HuH-7.5 (cell line): Measurements from ENCODE around the gene GSE1.

Experiments
- DNase-seq: peaks from one replicate; pipeline ENCODE4 v3.0.0; 2011; ENCODE audit warnings: low spot score

Gene GSE1

DNA sequence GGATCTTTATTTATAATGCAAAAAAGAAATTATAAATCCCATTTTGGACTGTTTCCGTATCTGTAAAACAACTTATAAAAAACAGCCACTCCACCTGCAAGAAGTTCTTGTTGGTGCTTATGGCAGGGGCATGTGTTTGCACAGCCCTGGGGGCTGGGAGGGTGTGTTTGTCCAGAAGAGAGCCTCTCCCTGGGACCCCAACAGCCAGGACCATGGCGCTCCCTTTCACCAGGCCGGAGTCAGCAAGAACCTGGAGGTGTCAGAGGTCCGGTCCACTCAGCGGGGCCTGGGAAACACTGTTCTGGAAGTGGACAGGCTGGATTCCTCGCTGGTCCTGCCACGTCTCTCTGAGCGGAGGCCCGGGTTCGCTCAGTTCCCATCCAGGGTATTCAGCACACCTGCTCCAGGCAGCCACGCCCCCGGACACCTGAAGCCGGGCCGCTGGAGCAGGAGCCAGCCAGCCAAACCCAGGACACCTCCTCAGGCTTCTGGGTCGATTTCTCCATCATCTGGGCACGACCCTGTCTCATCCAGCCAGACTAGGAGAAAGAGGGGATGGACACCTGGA, 94.5 kb downstream of the GSE1 start:
- DNase-seq: no peak

DNA sequence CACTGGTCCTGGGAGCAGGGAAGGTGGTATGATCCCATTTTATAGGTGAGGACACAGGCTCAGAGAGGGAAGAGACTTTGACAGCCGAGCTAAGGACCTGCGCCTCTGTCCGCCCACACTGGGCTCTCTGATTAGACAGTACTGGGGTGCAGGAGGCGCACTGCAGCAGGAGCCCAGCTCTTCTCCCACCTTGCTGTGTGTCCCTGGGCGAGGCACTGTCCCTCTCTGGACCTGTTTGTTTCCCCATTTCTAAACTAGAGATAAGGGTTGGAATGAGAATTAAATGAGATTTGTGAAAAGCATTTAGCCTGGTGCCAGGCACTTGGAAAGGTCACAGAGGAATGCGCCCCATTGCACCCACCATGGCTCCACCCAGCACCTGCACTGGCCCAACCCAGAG, 95.2 kb downstream of the GSE1 start:
- no peak for DNase-seq

GRCh38 chr16:85709766-85710585, 96.9 kb downstream of the GSE1 start:
- no peak for DNase-seq

- DNase-seq: no peak
Measured at GRCh38 chr16:85710732-85711131, 97.6 kb downstream of the GSE1 start.

DNA sequence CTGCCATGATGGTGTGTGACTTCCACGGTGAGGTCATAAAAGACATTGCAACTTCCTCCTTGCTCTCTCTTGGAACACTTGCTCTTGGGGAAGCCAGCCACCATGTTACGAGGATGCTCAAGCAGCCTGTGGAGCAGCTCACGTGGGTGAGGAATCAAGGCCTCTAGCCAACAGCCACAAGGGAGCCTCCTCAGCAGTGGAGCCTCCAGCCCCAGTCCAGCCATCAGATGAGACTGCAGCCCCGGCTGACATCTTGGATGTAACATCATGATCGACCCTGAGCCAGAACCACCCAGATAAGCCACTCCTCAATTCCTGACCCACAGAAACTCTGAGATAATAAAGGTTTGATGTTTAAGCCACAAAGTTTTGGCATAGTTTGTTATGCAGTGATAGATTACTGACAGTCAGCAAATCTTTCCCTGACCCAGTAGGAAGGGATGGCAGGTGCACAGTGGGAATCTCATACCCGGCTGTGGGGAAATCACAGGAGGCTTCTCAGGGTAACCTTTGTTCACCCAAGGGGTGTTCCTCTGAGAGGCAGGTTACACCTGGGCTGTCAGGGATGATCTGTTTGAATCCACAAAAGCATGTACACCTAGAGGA, 99.0 kb downstream of the GSE1 start:
- DNase-seq: no peak

DNA sequence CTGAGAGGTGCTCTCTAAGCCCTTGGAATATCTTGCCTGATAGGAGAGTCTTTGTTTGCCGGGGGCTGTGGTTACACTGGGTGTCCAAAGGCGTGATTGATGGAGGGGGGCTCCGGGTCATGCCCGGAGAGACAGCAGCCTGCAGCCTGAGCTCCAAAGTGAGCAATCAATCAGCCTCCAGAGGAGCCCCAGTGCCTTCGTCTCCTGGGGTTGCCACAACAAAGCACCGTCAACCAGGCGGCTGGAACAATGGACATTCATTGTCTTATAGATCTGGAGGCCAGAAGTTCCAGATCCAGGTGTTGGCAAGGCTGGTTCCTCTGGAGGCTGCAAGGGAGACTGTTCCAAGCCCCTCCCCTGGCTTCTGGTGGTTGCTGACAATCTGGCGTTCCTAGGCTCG, 99.7 kb downstream of the GSE1 start:
- no peak for DNase-seq

DNA sequence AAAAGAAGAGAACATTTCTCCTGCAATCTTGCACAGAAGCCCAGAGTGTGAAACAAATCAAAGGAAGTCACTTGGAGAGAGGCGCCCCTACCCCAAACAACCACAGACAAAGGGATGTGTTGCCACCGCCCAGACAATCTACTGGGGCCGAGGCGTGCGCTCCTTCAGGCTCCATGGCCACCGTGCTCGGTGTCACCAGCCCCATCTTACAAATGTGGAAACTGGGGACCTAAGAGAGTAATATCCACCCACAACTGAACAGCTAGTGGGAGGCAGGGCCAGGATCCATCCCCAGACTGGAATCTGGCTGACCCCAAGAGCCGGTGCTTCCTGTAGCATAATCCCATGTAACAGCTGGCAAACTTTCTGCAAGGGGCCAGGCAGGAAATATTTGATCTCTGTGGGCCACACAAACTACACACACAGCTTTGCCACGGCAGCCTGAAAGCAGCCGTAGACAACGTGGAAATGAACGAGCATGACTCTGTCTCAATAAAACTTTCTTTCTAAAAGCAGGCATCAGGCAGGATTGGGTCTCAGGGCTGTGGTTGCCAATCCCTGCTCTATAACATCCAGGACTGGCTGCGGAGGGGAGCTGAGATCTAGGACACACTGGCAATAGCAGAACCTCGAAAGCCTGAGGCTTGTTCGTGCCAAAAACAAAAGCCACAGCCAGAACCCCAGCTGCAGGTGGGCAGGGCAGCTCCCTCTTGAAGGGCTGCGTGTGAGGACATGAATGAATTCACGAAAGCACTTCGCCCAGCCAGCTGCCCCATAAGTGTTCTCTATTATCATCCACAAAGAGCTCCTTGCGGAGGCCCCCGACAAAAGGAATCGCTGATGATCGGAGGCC, 102.3 kb downstream of the GSE1 start:
- no peak for DNase-seq

GRCh38 chr16:85716022-85716679, 103.0 kb downstream of the GSE1 start:
- no peak for DNase-seq

DNA sequence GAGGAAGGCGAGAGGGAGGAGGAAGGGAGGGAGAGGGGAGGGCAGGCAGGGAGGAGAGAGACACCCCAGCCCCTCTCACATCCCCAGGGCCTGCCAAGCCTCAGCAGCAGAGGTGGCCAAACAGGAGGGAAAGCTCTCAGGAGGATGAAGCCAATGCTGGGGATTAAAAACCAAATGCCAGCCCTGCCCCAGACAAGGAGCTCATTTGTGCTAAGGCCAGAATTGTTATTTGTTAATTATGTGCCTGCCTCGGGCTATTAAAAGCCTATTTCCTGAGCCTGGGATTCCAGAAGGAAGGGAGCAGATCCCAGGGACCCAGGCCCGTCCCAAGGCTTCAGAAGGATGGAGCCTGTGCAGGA, 103.5 kb downstream of the GSE1 start:
- DNase-seq: no peak

DNA sequence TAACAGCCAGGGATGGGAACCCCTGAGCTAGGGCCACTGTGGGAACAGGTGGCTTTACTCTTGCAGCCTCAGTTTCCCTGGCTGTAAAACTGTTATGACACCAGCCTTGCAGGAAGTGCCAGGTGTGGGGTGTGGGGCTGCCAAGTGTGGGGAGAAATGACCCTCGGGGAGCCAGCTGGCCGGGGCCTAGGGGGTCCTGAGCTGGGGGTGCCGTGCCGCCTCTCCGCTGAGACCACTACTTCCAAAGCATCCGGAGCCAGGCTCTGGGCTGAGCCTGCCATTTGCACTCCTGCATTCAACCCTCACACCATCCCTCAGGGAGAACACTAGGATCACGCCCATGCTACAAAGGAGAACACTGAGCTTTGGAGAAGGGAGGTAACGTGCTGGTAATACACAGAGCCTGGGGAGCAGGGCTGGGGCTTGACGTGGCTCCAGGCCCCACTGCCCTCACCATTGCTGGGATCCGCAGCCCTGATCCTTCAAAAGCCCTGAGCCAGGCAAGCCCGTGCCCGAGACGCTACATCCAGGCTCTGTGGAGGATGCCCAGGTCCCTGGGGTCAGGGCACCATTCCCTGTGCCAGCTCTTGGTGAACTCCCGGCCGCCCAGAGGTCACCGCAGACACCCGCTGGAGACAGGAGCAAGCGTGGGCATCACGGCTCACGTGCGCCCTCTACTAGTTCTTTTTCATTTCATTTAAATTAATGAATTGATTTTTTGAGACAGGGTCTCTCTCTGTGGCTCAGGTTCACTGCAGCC, 104.5 kb downstream of the GSE1 start:
- peak; percentile 92 for DNase-seq

DNA sequence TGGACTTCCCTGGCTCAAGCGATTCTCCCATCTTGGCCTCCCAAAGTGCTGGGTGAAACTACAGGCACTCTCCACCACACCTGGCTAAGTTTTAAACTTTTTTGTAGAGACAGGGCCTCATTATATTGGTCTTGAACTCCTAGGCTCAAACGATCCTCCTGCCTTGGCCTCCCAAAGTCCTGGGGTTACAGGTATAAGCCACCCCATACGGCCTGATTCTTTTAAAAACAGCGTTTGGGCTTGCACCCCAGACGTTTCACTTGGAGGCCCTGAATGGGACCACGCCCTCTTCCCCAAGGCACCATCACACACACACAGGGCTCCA, 105.0 kb downstream of the GSE1 start:
- no peak for DNase-seq

DNA sequence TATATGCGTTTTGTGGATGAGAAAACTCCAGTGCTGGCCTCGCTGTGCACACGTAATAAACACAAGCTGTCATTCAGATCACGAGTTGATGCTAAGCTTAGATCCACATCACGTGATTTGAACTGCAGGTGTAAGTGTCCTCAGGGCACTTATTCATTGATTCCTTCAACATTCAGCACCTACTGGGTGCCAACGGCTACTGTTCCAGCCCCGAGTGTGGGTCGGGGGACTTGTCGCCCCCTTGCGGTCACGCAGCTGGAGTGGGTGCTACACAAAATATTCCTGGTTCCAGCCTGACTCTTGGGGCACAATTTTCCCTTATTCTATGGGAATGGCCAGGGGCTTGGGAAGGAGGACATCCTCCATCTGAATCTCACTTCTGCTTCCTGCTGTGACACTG, 105.6 kb downstream of the GSE1 start:
- peak; percentile 80 for DNase-seq

GRCh38 chr16:85719605-85720301, 106.6 kb downstream of the GSE1 start:
- DNase-seq: no peak

DNA sequence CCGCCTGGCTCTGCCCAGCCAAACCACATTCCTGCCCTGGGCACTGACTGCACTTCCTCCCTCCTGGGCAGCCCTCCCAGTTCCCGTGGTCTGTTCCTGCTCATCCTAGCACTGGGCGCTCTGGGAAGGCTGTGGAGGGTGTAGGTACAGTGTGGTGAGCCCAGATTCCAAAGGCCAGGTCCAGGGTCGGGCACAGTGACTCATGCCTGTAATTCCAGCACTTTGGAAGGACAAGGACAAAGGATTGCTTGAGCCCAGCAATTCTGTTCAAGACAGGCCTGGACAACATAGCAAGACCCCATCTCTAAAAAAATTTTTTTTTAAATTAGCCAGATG, 107.1 kb downstream of the GSE1 start:
- no peak for DNase-seq

DNA sequence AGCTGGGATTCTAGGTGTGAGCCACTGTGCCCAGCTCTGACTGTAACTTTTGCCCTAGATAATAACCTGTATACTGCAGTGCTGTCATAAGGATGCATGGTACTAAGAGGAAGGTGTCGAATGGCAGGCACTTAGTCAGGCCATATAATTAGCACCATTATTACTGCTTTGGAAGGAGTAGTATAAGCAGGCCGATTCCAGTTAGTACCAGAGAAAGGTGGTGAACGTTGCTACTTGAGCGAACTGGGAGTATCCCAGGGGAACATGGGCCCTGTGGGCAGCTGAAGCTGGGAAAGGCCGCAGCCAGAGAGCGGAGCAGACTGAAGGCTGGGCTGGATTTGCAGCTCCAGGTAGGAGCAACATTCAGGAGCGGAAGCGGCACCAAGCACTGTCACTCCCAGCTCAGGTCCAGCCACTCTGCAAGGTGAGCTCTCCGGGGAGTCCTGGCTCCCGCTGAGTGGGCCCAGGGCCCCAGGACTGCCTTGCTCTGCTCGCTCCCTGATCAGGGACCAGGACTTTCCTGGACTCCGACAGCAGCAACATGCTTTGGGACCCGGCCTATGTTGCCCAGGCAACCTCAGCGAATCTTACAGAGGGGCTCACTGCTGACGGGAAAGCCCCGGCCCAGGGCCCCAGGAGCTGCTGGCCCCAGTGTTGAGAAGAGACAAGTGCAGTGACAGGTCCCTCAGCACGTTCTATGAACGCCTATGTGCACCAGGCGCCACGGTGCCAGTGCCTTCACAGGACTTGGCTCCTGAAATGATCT, 109.2 kb downstream of the GSE1 start:
- no peak for DNase-seq

- DNase-seq: no peak
Measured at GRCh38 chr16:85724126-85724879, 111.2 kb downstream of the GSE1 start.

- DNase-seq: no peak
Measured at GRCh38 chr16:85724936-85725335, 111.8 kb downstream of the GSE1 start.
